ENCODE measurements around the gene FBXO38.

DNA sequence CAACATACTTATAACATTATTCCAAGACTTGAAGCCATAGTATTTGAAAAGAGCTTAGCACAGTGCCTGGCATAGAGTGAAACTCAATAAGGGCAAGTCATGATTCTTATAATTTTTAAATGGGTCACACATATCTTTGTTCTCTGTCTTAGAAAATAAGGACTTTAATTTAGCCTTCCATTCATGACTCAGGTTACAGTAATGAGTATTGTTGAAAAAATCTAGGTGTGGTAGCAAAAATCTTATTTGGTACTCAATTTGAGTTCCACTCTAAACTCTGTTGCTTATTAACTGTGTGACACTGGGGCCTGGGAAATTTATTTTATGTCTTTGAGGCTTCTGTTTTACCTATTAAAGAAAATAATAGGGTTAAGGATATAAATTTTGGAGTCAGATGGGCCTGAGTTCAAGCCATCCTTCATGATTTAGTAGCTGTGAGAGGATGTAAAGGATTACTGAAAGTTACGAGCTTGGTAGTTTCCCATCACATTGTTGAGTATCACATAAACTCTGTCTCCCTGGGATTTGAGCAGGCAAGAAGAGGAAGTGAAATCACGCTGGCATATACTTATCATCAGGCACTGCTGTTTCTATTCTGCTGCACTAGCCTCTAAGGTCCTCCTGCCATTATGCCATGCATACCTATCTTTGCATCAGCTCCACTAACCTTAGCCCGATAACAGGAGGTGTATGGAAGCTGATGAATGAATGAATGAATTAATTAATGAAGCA lies 46.9 kb upstream of the FBXO38 start:
- TF ChIP-seq, protein P1, sequence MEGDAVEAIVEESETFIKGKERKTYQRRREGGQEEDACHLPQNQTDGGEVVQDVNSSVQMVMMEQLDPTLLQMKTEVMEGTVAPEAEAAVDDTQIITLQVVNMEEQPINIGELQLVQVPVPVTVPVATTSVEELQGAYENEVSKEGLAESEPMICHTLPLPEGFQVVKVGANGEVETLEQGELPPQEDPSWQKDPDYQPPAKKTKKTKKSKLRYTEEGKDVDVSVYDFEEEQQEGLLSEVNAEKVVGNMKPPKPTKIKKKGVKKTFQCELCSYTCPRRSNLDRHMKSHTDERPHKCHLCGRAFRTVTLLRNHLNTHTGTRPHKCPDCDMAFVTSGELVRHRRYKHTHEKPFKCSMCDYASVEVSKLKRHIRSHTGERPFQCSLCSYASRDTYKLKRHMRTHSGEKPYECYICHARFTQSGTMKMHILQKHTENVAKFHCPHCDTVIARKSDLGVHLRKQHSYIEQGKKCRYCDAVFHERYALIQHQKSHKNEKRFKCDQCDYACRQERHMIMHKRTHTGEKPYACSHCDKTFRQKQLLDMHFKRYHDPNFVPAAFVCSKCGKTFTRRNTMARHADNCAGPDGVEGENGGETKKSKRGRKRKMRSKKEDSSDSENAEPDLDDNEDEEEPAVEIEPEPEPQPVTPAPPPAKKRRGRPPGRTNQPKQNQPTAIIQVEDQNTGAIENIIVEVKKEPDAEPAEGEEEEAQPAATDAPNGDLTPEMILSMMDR (IDR thresholded peaks at IDR 0.05) = no peak
- TF ChIP-seq, protein P2, sequence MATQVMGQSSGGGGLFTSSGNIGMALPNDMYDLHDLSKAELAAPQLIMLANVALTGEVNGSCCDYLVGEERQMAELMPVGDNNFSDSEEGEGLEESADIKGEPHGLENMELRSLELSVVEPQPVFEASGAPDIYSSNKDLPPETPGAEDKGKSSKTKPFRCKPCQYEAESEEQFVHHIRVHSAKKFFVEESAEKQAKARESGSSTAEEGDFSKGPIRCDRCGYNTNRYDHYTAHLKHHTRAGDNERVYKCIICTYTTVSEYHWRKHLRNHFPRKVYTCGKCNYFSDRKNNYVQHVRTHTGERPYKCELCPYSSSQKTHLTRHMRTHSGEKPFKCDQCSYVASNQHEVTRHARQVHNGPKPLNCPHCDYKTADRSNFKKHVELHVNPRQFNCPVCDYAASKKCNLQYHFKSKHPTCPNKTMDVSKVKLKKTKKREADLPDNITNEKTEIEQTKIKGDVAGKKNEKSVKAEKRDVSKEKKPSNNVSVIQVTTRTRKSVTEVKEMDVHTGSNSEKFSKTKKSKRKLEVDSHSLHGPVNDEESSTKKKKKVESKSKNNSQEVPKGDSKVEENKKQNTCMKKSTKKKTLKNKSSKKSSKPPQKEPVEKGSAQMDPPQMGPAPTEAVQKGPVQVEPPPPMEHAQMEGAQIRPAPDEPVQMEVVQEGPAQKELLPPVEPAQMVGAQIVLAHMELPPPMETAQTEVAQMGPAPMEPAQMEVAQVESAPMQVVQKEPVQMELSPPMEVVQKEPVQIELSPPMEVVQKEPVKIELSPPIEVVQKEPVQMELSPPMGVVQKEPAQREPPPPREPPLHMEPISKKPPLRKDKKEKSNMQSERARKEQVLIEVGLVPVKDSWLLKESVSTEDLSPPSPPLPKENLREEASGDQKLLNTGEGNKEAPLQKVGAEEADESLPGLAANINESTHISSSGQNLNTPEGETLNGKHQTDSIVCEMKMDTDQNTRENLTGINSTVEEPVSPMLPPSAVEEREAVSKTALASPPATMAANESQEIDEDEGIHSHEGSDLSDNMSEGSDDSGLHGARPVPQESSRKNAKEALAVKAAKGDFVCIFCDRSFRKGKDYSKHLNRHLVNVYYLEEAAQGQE (IDR thresholded peaks at IDR 0.05; ENCODE audit: insufficient read depth in 1 of 2, low read depth in 2 of 2, low read length in 1 of 2) = no peak
- TF ChIP-seq POLR2AphosphoS5 (IDR thresholded peaks at IDR 0.05; ENCODE audit: low read depth, low read length) (no peak), SIN3A (IDR thresholded peaks at IDR 0.05; ENCODE audit: borderline replicate concordance, insufficient read depth, low read depth, low read length) (no peak)

Measured in Panc1 (cell line).